ENCODE data around the gene LRTM2. TPM values are rescaled to one million over a fixed set of nuclear protein-coding genes. Genes with fewer than 3 reads are reported as not detected.

The LRTM2 gene
- polyA plus RNA-seq, 1 donor from 2014 or later, result 2.4 TPM

DNA sequence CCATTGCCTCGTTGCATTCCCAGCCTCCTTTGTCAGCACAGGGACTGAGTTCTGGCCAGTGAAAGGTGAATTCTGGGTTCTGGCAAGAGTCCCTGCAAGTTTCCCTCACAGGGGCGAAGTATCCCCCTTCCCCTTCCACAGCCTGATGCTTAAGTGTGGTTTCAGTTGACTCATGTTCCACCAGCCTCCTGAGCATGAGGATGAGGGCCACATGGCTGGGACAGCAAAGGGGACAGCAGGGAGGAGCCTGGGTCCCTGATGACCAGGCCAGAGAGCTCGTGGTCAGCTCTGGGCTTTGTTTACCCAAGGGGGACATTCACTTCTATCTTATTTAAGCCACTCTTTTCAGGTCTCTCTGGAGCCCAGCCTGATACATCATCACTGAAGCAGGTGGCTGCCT is 61.6 kb downstream of the LRTM2 start:
- Histone ChIP-seq H3K27ac (ENCODE audit: low read length) (no peak overlapping the region), H3K36me3 (ENCODE audit: insufficient read depth, low read length) (no peaks in the 10 kb centered on the region)
- TF ChIP-seq SMC3 (conservative IDR thresholded peaks at IDR 0.05; ENCODE audit: poor library complexity) (no peak), CTCF (IDR thresholded peaks at IDR 0.05; ENCODE audit: poor library complexity, severe bottlenecking) (no peak), TAF1 (IDR thresholded peaks at IDR 0.05; ENCODE audit: low read depth) (no peak), RAD21 (conservative IDR thresholded peaks at IDR 0.05) (no peak), MXI1 (conservative IDR thresholded peaks at IDR 0.05; ENCODE audit: poor library complexity, severe bottlenecking) (no peak), REST (IDR thresholded peaks at IDR 0.05; ENCODE audit: borderline replicate concordance) (no peak), EP300 (conservative IDR thresholded peaks at IDR 0.05; ENCODE audit: poor library complexity, severe bottlenecking) (no peak), POLR2AphosphoS5 (IDR thresholded peaks at IDR 0.05) (no peak), EZH2 (IDR thresholded peaks at IDR 0.05; ENCODE audit: borderline replicate concordance, insufficient read depth, low read length, poor library complexity, severe bottlenecking) (no peak)

DNA sequence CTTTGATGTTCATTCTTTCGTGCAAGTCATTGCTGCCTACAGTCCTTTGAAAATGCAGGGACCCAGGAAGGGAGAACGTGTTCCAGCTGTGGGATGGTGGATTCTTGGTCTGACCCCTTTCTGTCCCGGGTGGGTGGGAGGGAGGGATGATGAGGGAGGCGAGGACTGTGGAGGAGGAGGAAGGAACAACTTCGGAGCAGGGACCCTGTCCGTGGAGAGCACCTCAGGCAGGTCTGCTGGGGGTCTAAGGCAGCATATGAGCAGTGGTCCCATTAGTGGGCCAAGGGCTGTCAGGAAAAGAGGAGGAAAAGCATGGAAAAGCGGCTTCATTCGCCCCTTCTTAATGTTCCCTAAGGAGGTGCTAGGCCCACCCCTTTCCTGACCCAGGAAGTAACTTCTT is 62.0 kb downstream of the LRTM2 start:
- H3F3A ChIP-seq (ENCODE audit: insufficient read depth, low read length, poor library complexity, severe bottlenecking), result no peaks in the 10 kb centered on the region

More for the DNA sequence above, 61.6 kb downstream of the LRTM2 start:
- H3K27me3 ChIP-seq (ENCODE audit: insufficient read depth, low read depth, low read length), result no peaks in the 10 kb centered on the region
- H3K4me3 ChIP-seq (ENCODE audit: low read length), result no peak overlapping the region
- H3K9me3 ChIP-seq (ENCODE audit: low read length), result no peaks in the 10 kb centered on the region
- H3K9me2 ChIP-seq (ENCODE audit: insufficient read depth, low read length), result no peaks in the 10 kb centered on the region
- H3K79me2 ChIP-seq (replicated peaks; ENCODE audit: insufficient read depth, low read length), result no peaks in the 10 kb centered on the region
- no peak overlapping the region for H3K9ac ChIP-seq (ENCODE audit: low read length)
- H2AFZ ChIP-seq (ENCODE audit: low read depth, low read length), result no peak overlapping the region
- H4K20me1 ChIP-seq (ENCODE audit: insufficient read depth), result no peaks in the 10 kb centered on the region
- H3K4me2 ChIP-seq (ENCODE audit: low read length), result no peak overlapping the region
- H3F3A ChIP-seq (ENCODE audit: insufficient read depth, low read length, poor library complexity, severe bottlenecking), result no peaks in the 10 kb centered on the region

More for the DNA sequence above, 62.0 kb downstream of the LRTM2 start:
- no peak overlapping the region for H3K4me2 ChIP-seq (ENCODE audit: low read length)
- no peak overlapping the region for H3K4me3 ChIP-seq (ENCODE audit: low read length)
- H3K27me3 ChIP-seq (ENCODE audit: insufficient read depth, low read depth, low read length), result no peaks in the 10 kb centered on the region
- TF ChIP-seq REST (IDR thresholded peaks at IDR 0.05; ENCODE audit: borderline replicate concordance), result no peak
- no peak for TF ChIP-seq SMC3 (conservative IDR thresholded peaks at IDR 0.05; ENCODE audit: poor library complexity)
- no peak for TF ChIP-seq MXI1 (conservative IDR thresholded peaks at IDR 0.05; ENCODE audit: poor library complexity, severe bottlenecking)
- TF ChIP-seq EZH2 (IDR thresholded peaks at IDR 0.05; ENCODE audit: borderline replicate concordance, insufficient read depth, low read length, poor library complexity, severe bottlenecking), result no peak
- TF ChIP-seq CTCF (IDR thresholded peaks at IDR 0.05; ENCODE audit: poor library complexity, severe bottlenecking), result no peak
- no peak for TF ChIP-seq POLR2AphosphoS5 (IDR thresholded peaks at IDR 0.05)
- TF ChIP-seq EP300 (conservative IDR thresholded peaks at IDR 0.05; ENCODE audit: poor library complexity, severe bottlenecking), result no peak
- TF ChIP-seq TAF1 (IDR thresholded peaks at IDR 0.05; ENCODE audit: low read depth), result no peak
- TF ChIP-seq RAD21 (conservative IDR thresholded peaks at IDR 0.05), result no peak
- no peaks in the 10 kb centered on the region for H3K9me3 ChIP-seq (ENCODE audit: low read length)
- H3K36me3 ChIP-seq (ENCODE audit: insufficient read depth, low read length), result no peaks in the 10 kb centered on the region
- H4K20me1 ChIP-seq (ENCODE audit: insufficient read depth), result no peaks in the 10 kb centered on the region
- H3K9ac ChIP-seq (ENCODE audit: low read length), result no peak overlapping the region
- H3K27ac ChIP-seq (ENCODE audit: low read length), result no peak overlapping the region
- H3K9me2 ChIP-seq (ENCODE audit: insufficient read depth, low read length), result no peaks in the 10 kb centered on the region
- H3K79me2 ChIP-seq (replicated peaks; ENCODE audit: insufficient read depth, low read length), result no peaks in the 10 kb centered on the region
- H2AFZ ChIP-seq (ENCODE audit: low read depth, low read length), result no peak overlapping the region
